AG04449 (cell line): ENCODE results near the gene FAM120A.
"Not testable (repeated sequence)": the region's sequence is repeated elsewhere in the genome, so short reads cannot be mapped to it uniquely, and the experiment has no call there.

Experiments
- CTCF ChIA-PET: fragments of 350-600 bp; formaldehyde crosslinking; extraction: SDS; loops from one replicate; lab custom pipeline; 2021; ENCODE audit warnings: antibody characterized with exemption; lab: Yijun Ruan, JAX
- POLR2A ChIA-PET: fragments of 400-600, 350-600 bp; formaldehyde crosslinking; extraction: SDS; loops from one replicate; lab custom pipeline; 2020; ENCODE audit warnings: antibody characterized with exemption, inconsistent platforms; lab: Yijun Ruan, JAX
- DNase-seq: peaks from one replicate; pipeline ENCODE4 v3.0.0-alpha.2; 2010; ENCODE audit warnings: low read depth, low spot score
- H3K4me3 ChIP-seq: 2 replicates; pipeline ENCODE4 v1.5.1; 2011; ENCODE audit warnings: low read depth, mild to moderate bottlenecking, control low read depth, low read length
- CTCF ChIP-seq: IDR thresholded peaks from one replicate; pipeline ENCODE4 v1.5.1; 2011; ENCODE audit warnings: mild to moderate bottlenecking, moderate library complexity, low read length, control low read depth, inconsistent platforms; ENCODE audit not compliant: insufficient read depth; ENCODE audit errors: missing control alignments

FAM120A gene

GRCh38 chr9:93503381-93503780 is 51.9 kb downstream of the FAM120A start:
- POLR2A ChIA-PET = no interaction called here
- no peak for TF ChIP-seq CTCF
- H3K4me3 ChIP-seq = no peak overlapping the region
- no peak for DNase-seq
- CTCF ChIA-PET = no interaction called here

GRCh38 chr9:93505541-93506132 is 54.2 kb downstream of the FAM120A start:
- DNase-seq = no peak
- CTCF ChIA-PET = no interaction called here
- no peak for TF ChIP-seq CTCF
- POLR2A ChIA-PET = no interaction called here
- no peak overlapping the region for H3K4me3 ChIP-seq

GRCh38 chr9:93507768-93508167 is 56.3 kb downstream of the FAM120A start:
- TF ChIP-seq CTCF = no peak
- CTCF ChIA-PET = interaction anchor here (0.9 kb wide), 1 partner anchor 59 kb away, joined by 3 read pairs; no protein-coding TSS in a partner anchor
- no peak overlapping the region for H3K4me3 ChIP-seq
- no peak for DNase-seq
- POLR2A ChIA-PET = interaction anchor here (0.6 kb wide), 1 partner anchor 20 kb away, joined by 4 read pairs; no protein-coding TSS in a partner anchor

- CTCF ChIA-PET = interaction anchor here (0.9 to 1.0 kb wide), 2 partner anchors 13 to 58 kb away, joined by 3 read pairs; no protein-coding TSS in a partner anchor
Observed at GRCh38 chr9:93508207-93508606, 56.7 kb downstream of the FAM120A start.

GRCh38 chr9:93509084-93509483 is 57.6 kb downstream of the FAM120A start:
- ChIA-PET POLR2A (no interaction called here), CTCF (interaction anchor here (1.0 kb wide), 1 partner anchor 14 kb away, joined by 3 read pairs; no protein-coding TSS in a partner anchor)
- DNase-seq = no peak
- no peak overlapping the region for H3K4me3 ChIP-seq
- TF ChIP-seq CTCF = no peak

More at GRCh38 chr9:93508207-93508606, 56.7 kb downstream of the FAM120A start:
- POLR2A ChIA-PET = interaction anchor here (0.6 kb wide), 1 partner anchor 19 kb away, joined by 4 read pairs; no protein-coding TSS in a partner anchor
- no peak overlapping the region for H3K4me3 ChIP-seq
- TF ChIP-seq CTCF = no peak
- no peak for DNase-seq

- ChIA-PET POLR2A (interaction anchor here (0.7 kb wide), 1 partner anchor 43 kb away, joined by 4 read pairs; no protein-coding TSS in a partner anchor), CTCF (no interaction called here)
- no peak for DNase-seq
- no peak for TF ChIP-seq CTCF
- no peak overlapping the region for H3K4me3 ChIP-seq
Observed at GRCh38 chr9:93510041-93510440, 58.6 kb downstream of the FAM120A start.

- CTCF ChIA-PET, POLR2A ChIA-PET, DNase-seq, H3K4me3 ChIP-seq: not testable (repeated sequence)
Observed at GRCh38 chr9:93511228-93511627, 59.7 kb downstream of the FAM120A start.

- CTCF ChIA-PET = interaction anchor here (1.2 kb wide), 1 partner anchor 55 kb away, joined by 3 read pairs; no protein-coding TSS in a partner anchor
- POLR2A ChIA-PET, DNase-seq, H3K4me3 ChIP-seq: not testable (repeated sequence)
Observed at GRCh38 chr9:93512170-93512812, 60.8 kb downstream of the FAM120A start.
